Measurements from ENCODE around the gene CASKIN1. TPM values are rescaled to one million over a fixed set of nuclear protein-coding genes. Genes with fewer than 3 reads are reported as not detected.

CASKIN1 gene
- total and polyA plus RNA-seq, 2 experiments from 2014 or later, result 1.0 to 6.2 TPM

DNA sequence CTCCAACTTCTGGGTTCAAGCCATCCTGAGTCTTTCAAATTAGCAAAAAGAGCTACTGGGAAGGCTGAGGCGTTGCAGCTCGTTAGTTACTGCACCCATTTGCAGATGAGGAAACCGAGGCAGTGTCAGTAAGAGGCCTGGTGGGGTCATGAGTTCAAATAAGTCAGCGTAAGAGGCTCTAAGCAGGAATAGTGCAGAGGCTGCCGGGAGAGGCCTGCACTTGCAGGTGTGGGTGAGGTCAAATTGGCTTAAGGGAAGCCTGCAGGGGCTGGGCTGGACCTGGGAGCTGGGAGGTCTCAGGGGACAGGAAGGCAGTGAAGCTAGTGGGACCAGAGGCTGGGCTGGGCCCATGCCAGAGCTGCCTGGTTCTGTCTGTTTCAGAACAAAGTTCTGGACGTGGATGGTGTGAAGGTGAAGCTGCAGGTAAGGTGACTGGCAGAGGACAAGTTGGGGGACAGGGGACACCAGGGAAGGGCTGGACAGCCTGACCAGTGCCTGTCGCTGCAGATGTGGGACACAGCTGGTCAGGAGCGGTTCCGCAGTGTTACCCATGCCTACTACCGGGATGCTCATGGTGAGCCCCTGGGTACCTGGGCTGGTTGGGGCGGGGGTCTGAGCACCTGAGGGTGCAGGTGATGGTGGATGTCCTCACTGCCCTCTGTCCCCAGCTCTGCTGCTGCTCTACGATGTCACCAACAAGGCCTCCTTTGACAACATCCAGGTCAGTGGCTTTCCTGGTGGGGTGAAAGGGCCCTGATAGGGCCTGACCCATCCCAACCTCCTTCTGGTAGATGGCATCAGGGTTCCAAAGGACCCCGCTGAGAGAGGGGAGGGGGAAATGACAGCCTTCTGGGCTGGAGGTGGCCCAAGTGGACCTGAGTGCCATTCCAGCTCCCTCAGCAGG lies 45.0 kb downstream of the CASKIN1 start (continued):
- TF ChIP-seq, protein P1, sequence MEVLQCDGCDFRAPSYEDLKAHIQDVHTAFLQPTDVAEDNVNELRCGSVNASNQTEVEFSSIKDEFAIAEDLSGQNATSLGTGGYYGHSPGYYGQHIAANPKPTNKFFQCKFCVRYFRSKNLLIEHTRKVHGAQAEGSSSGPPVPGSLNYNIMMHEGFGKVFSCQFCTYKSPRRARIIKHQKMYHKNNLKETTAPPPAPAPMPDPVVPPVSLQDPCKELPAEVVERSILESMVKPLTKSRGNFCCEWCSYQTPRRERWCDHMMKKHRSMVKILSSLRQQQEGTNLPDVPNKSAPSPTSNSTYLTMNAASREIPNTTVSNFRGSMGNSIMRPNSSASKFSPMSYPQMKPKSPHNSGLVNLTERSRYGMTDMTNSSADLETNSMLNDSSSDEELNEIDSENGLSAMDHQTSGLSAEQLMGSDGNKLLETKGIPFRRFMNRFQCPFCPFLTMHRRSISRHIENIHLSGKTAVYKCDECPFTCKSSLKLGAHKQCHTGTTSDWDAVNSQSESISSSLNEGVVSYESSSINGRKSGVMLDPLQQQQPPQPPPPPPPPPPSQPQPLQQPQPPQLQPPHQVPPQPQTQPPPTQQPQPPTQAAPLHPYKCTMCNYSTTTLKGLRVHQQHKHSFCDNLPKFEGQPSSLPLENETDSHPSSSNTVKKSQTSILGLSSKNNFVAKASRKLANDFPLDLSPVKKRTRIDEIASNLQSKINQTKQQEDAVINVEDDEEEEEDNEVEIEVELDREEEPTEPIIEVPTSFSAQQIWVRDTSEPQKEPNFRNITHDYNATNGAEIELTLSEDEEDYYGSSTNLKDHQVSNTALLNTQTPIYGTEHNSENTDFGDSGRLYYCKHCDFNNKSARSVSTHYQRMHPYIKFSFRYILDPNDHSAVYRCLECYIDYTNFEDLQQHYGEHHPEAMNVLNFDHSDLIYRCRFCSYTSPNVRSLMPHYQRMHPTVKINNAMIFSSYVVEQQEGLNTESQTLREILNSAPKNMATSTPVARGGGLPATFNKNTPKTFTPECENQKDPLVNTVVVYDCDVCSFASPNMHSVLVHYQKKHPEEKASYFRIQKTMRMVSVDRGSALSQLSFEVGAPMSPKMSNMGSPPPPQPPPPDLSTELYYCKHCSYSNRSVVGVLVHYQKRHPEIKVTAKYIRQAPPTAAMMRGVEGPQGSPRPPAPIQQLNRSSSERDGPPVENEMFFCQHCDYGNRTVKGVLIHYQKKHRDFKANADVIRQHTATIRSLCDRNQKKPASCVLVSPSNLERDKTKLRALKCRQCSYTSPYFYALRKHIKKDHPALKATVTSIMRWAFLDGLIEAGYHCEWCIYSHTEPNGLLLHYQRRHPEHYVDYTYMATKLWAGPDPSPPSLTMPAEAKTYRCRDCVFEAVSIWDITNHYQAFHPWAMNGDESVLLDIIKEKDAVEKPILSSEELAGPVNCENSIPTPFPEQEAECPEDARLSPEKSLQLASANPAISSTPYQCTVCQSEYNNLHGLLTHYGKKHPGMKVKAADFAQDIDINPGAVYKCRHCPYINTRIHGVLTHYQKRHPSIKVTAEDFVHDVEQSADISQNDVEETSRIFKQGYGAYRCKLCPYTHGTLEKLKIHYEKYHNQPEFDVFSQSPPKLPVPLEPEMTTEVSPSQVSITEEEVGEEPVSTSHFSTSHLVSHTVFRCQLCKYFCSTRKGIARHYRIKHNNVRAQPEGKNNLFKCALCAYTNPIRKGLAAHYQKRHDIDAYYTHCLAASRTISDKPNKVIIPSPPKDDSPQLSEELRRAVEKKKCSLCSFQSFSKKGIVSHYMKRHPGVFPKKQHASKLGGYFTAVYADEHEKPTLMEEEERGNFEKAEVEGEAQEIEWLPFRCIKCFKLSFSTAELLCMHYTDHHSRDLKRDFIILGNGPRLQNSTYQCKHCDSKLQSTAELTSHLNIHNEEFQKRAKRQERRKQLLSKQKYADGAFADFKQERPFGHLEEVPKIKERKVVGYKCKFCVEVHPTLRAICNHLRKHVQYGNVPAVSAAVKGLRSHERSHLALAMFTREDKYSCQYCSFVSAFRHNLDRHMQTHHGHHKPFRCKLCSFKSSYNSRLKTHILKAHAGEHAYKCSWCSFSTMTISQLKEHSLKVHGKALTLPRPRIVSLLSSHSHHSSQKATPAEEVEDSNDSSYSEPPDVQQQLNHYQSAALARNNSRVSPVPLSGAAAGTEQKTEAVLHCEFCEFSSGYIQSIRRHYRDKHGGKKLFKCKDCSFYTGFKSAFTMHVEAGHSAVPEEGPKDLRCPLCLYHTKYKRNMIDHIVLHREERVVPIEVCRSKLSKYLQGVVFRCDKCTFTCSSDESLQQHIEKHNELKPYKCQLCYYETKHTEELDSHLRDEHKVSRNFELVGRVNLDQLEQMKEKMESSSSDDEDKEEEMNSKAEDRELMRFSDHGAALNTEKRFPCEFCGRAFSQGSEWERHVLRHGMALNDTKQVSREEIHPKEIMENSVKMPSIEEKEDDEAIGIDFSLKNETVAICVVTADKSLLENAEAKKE (CRISPR knock-in tag; IDR thresholded peaks at IDR 0.05), result no peak
- TF ChIP-seq, protein P2, sequence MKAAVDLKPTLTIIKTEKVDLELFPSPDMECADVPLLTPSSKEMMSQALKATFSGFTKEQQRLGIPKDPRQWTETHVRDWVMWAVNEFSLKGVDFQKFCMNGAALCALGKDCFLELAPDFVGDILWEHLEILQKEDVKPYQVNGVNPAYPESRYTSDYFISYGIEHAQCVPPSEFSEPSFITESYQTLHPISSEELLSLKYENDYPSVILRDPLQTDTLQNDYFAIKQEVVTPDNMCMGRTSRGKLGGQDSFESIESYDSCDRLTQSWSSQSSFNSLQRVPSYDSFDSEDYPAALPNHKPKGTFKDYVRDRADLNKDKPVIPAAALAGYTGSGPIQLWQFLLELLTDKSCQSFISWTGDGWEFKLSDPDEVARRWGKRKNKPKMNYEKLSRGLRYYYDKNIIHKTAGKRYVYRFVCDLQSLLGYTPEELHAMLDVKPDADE (IDR thresholded peaks at IDR 0.05), result 0 out of 2 replicates have a peak, but pooled peaks have one; percentile 1
- peak; percentile 60 for TF ChIP-seq POLR2AphosphoS5 (IDR thresholded peaks at IDR 0.05; ENCODE audit: low read depth)
- TF ChIP-seq, protein P3, sequence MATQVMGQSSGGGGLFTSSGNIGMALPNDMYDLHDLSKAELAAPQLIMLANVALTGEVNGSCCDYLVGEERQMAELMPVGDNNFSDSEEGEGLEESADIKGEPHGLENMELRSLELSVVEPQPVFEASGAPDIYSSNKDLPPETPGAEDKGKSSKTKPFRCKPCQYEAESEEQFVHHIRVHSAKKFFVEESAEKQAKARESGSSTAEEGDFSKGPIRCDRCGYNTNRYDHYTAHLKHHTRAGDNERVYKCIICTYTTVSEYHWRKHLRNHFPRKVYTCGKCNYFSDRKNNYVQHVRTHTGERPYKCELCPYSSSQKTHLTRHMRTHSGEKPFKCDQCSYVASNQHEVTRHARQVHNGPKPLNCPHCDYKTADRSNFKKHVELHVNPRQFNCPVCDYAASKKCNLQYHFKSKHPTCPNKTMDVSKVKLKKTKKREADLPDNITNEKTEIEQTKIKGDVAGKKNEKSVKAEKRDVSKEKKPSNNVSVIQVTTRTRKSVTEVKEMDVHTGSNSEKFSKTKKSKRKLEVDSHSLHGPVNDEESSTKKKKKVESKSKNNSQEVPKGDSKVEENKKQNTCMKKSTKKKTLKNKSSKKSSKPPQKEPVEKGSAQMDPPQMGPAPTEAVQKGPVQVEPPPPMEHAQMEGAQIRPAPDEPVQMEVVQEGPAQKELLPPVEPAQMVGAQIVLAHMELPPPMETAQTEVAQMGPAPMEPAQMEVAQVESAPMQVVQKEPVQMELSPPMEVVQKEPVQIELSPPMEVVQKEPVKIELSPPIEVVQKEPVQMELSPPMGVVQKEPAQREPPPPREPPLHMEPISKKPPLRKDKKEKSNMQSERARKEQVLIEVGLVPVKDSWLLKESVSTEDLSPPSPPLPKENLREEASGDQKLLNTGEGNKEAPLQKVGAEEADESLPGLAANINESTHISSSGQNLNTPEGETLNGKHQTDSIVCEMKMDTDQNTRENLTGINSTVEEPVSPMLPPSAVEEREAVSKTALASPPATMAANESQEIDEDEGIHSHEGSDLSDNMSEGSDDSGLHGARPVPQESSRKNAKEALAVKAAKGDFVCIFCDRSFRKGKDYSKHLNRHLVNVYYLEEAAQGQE (IDR thresholded peaks at IDR 0.05; ENCODE audit: unreplicated experiment), result no peak
- peak; percentile 7; the same call in 1 of the 2 replicates for TF ChIP-seq CREB1 (CRISPR knock-in tag; IDR thresholded peaks at IDR 0.05; ENCODE audit: low read depth)

Measured in GM23338 (cell line).